HEK293 (cell line): ENCODE measurements around the gene HDC.

Source experiments
- YY1 ChIP-seq: fragments of 450-650 bp; formaldehyde crosslinking; IDR thresholded peaks from 2 replicates; pipeline ENCODE4 v1.5.1; 2018; ENCODE audit warnings: missing biosample characterization, missing genetic modification characterization
- ZBTB21 ChIP-seq: fragments of 450-650 bp; formaldehyde crosslinking; IDR thresholded peaks from 2 replicates; pipeline ENCODE4 v1.5.1; 2017; ENCODE audit warnings: missing biosample characterization, missing genetic modification characterization
- ZNF146 ChIP-seq: fragments of 450-650 bp; formaldehyde crosslinking; IDR thresholded peaks from 2 replicates; pipeline ENCODE4 v1.5.1; 2016; ENCODE audit warnings: missing biosample characterization, missing genetic modification characterization
- ZNF366 ChIP-seq: fragments of 450-650 bp; formaldehyde crosslinking; conservative IDR thresholded peaks from 2 replicates; pipeline ENCODE4 v1.5.1; 2016; ENCODE audit warnings: missing biosample characterization, missing genetic modification characterization
- ZNF37A ChIP-seq: fragments of 450-650 bp; IDR thresholded peaks from 2 replicates; pipeline ENCODE4 v1.5.1; 2018; ENCODE audit warnings: missing biosample characterization, missing genetic modification characterization
- ZNF423 ChIP-seq: fragments of 450-650 bp; formaldehyde crosslinking; IDR thresholded peaks from 2 replicates; pipeline ENCODE4 v1.5.1; 2016; ENCODE audit warnings: missing biosample characterization, missing genetic modification characterization
- ZNF549 ChIP-seq: fragments of 450-650 bp; IDR thresholded peaks from 2 replicates; pipeline ENCODE4 v1.5.1; 2018; ENCODE audit warnings: missing biosample characterization, missing genetic modification characterization, mild to moderate bottlenecking, inconsistent platforms, moderate library complexity
- ZNF660 ChIP-seq: fragments of 450-650 bp; IDR thresholded peaks from 2 replicates; pipeline ENCODE4 v1.5.1; 2018; ENCODE audit warnings: missing biosample characterization, mild to moderate bottlenecking, missing genetic modification characterization
- ZNF785 ChIP-seq: fragments of 450-650 bp; formaldehyde crosslinking; IDR thresholded peaks from 2 replicates; pipeline ENCODE4 v1.5.1; 2016; ENCODE audit warnings: missing biosample characterization, missing genetic modification characterization
- TF ChIP-seq, protein P1 (sequence below): fragments of 450-650 bp; formaldehyde crosslinking; IDR thresholded peaks from 2 replicates; pipeline ENCODE4 v1.5.1; 2016; ENCODE audit warnings: missing biosample characterization, missing genetic modification characterization
- TF ChIP-seq, protein P2 (sequence below): fragments of 450-650 bp; formaldehyde crosslinking; IDR thresholded peaks from 2 replicates; pipeline ENCODE4 v1.5.1; 2017; ENCODE audit warnings: missing biosample characterization, mild to moderate bottlenecking, missing genetic modification characterization, moderate library complexity
- TF ChIP-seq, protein P3 (sequence below): fragments of 450-650 bp; formaldehyde crosslinking; IDR thresholded peaks from 2 replicates; pipeline ENCODE4 v1.5.1; 2016; ENCODE audit warnings: missing biosample characterization, missing genetic modification characterization

DNA sequence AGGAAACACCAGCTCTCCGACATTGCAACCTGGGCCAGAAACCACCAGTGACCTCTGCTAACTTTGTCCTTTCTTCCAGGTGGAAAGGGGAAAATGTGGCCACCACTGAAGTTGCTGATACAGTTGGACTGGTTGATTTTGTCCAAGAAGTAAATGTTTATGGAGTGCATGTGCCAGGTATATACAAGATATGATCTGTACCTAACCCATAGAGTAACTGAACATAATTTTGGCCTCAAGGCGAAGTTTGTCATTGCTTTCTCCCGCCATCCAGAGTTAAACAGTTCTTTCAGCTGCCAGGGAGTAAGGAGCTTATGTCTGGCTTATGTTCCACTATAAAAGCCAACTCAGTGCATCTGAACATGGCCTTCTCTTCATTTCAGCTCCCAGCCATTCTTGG lies 36.7 kb downstream of the HDC start:
- TF ChIP-seq, protein P1, sequence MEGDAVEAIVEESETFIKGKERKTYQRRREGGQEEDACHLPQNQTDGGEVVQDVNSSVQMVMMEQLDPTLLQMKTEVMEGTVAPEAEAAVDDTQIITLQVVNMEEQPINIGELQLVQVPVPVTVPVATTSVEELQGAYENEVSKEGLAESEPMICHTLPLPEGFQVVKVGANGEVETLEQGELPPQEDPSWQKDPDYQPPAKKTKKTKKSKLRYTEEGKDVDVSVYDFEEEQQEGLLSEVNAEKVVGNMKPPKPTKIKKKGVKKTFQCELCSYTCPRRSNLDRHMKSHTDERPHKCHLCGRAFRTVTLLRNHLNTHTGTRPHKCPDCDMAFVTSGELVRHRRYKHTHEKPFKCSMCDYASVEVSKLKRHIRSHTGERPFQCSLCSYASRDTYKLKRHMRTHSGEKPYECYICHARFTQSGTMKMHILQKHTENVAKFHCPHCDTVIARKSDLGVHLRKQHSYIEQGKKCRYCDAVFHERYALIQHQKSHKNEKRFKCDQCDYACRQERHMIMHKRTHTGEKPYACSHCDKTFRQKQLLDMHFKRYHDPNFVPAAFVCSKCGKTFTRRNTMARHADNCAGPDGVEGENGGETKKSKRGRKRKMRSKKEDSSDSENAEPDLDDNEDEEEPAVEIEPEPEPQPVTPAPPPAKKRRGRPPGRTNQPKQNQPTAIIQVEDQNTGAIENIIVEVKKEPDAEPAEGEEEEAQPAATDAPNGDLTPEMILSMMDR (tag by site-specific recombination), result no peak
- TF ChIP-seq ZNF146 (tag by site-specific recombination) (no peak), YY1 (tag by site-specific recombination) (no peak), ZNF785 (tag by site-specific recombination) (no peak), ZBTB21 (tag by site-specific recombination) (no peak), ZNF366 (no peak), ZNF37A (tag by site-specific recombination) (no peak), ZNF549 (tag by site-specific recombination) (no peak), ZNF660 (tag by site-specific recombination) (no peak), ZNF423 (tag by site-specific recombination) (no peak)
- TF ChIP-seq, protein P2, sequence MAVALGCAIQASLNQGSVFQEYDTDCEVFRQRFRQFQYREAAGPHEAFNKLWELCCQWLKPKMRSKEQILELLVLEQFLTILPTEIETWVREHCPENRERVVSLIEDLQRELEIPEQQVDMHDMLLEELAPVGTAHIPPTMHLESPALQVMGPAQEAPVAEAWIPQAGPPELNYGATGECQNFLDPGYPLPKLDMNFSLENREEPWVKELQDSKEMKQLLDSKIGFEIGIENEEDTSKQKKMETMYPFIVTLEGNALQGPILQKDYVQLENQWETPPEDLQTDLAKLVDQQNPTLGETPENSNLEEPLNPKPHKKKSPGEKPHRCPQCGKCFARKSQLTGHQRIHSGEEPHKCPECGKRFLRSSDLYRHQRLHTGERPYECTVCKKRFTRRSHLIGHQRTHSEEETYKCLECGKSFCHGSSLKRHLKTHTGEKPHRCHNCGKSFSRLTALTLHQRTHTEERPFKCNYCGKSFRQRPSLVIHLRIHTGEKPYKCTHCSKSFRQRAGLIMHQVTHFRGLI (tag by site-specific recombination), result no peak
- TF ChIP-seq, protein P3, sequence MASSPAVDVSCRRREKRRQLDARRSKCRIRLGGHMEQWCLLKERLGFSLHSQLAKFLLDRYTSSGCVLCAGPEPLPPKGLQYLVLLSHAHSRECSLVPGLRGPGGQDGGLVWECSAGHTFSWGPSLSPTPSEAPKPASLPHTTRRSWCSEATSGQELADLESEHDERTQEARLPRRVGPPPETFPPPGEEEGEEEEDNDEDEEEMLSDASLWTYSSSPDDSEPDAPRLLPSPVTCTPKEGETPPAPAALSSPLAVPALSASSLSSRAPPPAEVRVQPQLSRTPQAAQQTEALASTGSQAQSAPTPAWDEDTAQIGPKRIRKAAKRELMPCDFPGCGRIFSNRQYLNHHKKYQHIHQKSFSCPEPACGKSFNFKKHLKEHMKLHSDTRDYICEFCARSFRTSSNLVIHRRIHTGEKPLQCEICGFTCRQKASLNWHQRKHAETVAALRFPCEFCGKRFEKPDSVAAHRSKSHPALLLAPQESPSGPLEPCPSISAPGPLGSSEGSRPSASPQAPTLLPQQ (tag by site-specific recombination), result no peak
